HG03469 (cell line): ENCODE measurements around the gene IKZF1.

Source experiments
- ATAC-seq: cut with Tn5 transposase; IDR thresholded peaks from one replicate; pipeline ENCODE4 v1.9.1; 2021; ENCODE audit warnings: mild to moderate bottlenecking, moderate library complexity, moderate number of reproducible peaks; ENCODE audit not compliant: unreplicated experiment

Gene IKZF1

DNA sequence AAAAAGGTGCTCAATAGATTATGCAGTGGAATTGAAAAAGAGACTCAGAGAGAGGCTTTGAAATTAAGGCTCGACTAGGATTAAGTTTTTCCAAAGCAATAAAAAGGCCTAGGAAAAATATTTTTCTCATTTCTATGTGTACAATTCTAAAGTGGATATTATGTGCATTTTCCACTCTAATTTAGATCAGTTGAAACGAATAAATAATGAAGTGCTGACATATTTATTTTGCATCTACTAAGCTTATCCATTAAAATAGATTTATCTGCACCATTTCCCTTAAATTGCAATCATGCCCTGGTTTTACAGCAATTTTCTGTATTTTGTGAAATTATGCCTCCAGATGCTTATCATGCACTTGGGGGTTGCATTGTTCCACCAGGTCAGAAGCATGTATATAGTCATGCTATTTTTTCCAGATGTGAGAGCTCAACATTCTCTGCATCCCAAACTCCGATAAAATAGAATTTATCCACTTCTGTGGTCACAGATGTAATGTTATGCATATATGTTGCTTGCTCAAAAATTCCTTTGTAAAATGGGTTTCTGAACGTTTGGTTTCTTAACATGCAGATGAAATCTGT is 127.3 kb downstream of the IKZF1 start:
- ATAC-seq = no peak

DNA sequence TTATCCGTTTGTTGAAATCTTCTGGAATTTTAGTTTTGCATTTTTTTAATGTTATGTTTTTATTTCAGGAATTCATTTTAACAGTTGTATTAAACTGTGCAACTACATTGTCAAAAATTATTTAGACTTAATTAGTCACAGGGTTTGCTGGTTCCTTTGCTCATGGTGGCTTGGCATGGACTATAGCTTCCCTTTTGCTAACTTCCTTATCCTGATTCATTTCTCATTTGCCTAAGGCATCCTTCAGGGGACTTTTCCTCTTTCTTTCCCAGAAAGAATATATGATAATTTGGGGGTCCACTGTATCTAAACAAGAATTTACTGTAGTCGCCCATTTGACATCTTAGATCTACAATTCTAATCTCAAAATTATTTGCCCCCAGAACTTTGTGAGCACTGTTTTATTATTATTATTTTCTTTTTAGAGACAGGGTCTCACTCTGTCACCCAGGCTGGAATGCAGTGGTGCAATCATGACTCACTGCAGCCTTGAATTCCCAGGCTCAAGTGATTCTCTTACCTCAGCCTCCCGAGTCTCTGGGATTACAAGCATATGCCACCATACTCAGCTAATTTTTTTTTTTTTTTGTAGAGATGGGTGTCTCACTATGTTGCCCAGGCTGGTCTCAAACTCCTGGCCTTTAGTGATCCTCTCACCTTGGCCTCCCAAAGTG is 131.8 kb downstream of the IKZF1 start:
- ATAC-seq = no peak

GRCh38 chr7:50446542-50446960 is 142.0 kb downstream of the IKZF1 start:
- peak; percentile 33 for ATAC-seq

GRCh38 chr7:50448823-50449222 is 144.3 kb downstream of the IKZF1 start:
- ATAC-seq = no peak

DNA sequence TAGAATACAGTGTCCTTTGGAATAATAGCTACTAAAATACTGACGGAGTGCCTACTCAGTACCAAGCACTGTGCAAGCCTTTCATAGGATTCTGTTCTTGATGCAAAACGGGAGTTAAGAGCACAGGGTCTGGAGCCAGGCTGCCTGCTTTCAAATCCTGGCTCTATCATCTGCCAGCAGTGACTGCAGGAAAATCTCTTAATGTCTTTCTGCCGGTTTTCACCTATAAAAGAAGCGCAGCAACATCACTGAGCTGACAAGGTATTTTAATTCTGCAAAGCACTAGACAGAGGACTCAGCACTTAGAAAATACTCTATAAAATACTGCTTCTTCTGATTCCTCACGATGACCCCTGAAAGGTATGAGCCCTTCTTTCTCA is 145.0 kb downstream of the IKZF1 start:
- no peak for ATAC-seq

- ATAC-seq = peak; percentile 77
These were observed 145.5 kb downstream of the IKZF1 start, which contains the start of gene FIGNL1 for GRCh38 chr7:50449881-50450589. TSS of gene FIGNL1 (minus strand) at chr7:50450350. CDS start at chr7:50447287, 3,063 bp downstream.

- ATAC-seq = no peak
These were observed 146.1 kb downstream of the IKZF1 start for GRCh38 chr7:50450590-50451032.
